ENCODE results near the gene EME1. TPM values are rescaled to one million over a fixed set of nuclear protein-coding genes. Genes with fewer than 3 reads are reported as not detected.

EME1 gene
- total and polyA plus RNA-seq, 10 of the 15 experiments (the other 5 are each of a cell fraction or from before 2014, with no cell fraction given) = 13.8 to 40.5 (median 22.0) TPM

GRCh38 chr17:50354776-50355175 is 18.3 kb upstream of the EME1 start:
- WGBS (ENCODE audit: insufficient coverage, insufficient replicate concordance, low lambda C conversion rate, missing lambda C conversion rate) = 98% methylated on average over 13 of the region's 13 CpGs
- no peak overlapping the region for H3K9ac ChIP-seq (ENCODE audit: control insufficient read depth, insufficient read depth, low read length)
- intact Hi-C loops (cut with micrococcal nuclease; ENCODE audit: unreplicated experiment) (no loop called here), in situ Hi-C loops (cut with MboI) (no loop called here)
- no peaks in the 10 kb centered on the region for H3K79me2 ChIP-seq (ENCODE audit: control insufficient read depth, insufficient read depth, low read length)
- POLR2A ChIA-PET = interaction anchor here (0.6 kb wide), 1 partner anchor 71 kb away, joined by 3 read pairs; the partner anchor contains the start of gene ACSF2
- H4K20me1 ChIP-seq (ENCODE audit: control insufficient read depth, insufficient read depth) = no peaks in the 10 kb centered on the region
- RAD21 ChIA-PET (ENCODE audit: unreplicated experiment) = no interaction called here
- TF ChIP-seq NFXL1 (IDR thresholded peaks at IDR 0.05; ENCODE audit: borderline replicate concordance) (no peak), POLR2A (IDR thresholded peaks at IDR 0.05; ENCODE audit: low read depth, low read length) (peak; percentile 37; the same call in 1 of the 2 replicates)
- no TSS peak for BruUV-seq (replicated peaks)
- no peaks in the 10 kb centered on the region for H3K27me3 ChIP-seq (replicated peaks in 1 of 2; ENCODE audit: control insufficient read depth in 2 of 2, insufficient read depth in 2 of 2, low read length in 1 of 2)
- H3K4me2 ChIP-seq (ENCODE audit: control insufficient read depth, insufficient read depth) = no peak overlapping the region
- no peaks in the 10 kb centered on the region for H3K9me3 ChIP-seq (replicated peaks; ENCODE audit: control insufficient read depth, insufficient read depth, low read length)
- CTCF ChIA-PET = no interaction called here
- H3K36me3 ChIP-seq (ENCODE audit: control insufficient read depth in 2 of 2, insufficient read depth in 2 of 2, low read length in 1 of 2) = peaks cover 6 to 35% of the 10 kb centered on the region in 2 experiments; a peak in 3 of 4 replicates
- no peak overlapping the region for H2AFZ ChIP-seq (ENCODE audit: control insufficient read depth, low read depth, low read length)
- FAIRE-seq = no peak
- no peak overlapping the region for H3K4me3 ChIP-seq
- ATAC-seq = no peak
- H3K4me1 ChIP-seq (ENCODE audit: control insufficient read depth, insufficient read depth, low read length) = no peaks in the 10 kb centered on the region
- SMC1A ChIA-PET (ENCODE audit: uncharacterized antibody, unreplicated experiment) = no interaction called here
- DNase-seq (ENCODE audit: low read depth, low spot score) = no peak
- no peak overlapping the region for H3K27ac ChIP-seq (ENCODE audit: control insufficient read depth, insufficient read depth)

- ChIA-PET SMC1A (ENCODE audit: uncharacterized antibody, unreplicated experiment) (no interaction called here), POLR2A (no interaction called here), CTCF (no interaction called here), RAD21 (ENCODE audit: unreplicated experiment) (no interaction called here)
- no peak for DNase-seq (ENCODE audit: low read depth, low spot score)
- no peak for ATAC-seq
- H3K36me3 ChIP-seq (ENCODE audit: control insufficient read depth in 2 of 2, insufficient read depth in 2 of 2, low read length in 1 of 2) = peaks cover 6 to 37% of the 10 kb centered on the region in 2 experiments; a peak in 3 of 4 replicates
- H3K79me2 ChIP-seq (ENCODE audit: control insufficient read depth, insufficient read depth, low read length) = no peaks in the 10 kb centered on the region
- intact Hi-C loops (cut with micrococcal nuclease; ENCODE audit: unreplicated experiment) = no loop called here
- H2AFZ ChIP-seq (ENCODE audit: control insufficient read depth, low read depth, low read length) = no peak overlapping the region
- H3K9me3 ChIP-seq (replicated peaks; ENCODE audit: control insufficient read depth, insufficient read depth, low read length) = no peaks in the 10 kb centered on the region
- no TSS peak for BruUV-seq (replicated peaks)
- WGBS (ENCODE audit: insufficient coverage, insufficient replicate concordance, low lambda C conversion rate, missing lambda C conversion rate) = 61% methylated on average over 4 of the region's 4 CpGs
- H3K4me1 ChIP-seq (ENCODE audit: control insufficient read depth, insufficient read depth, low read length) = no peaks in the 10 kb centered on the region
- no peaks in the 10 kb centered on the region for H3K27me3 ChIP-seq (replicated peaks in 1 of 2; ENCODE audit: control insufficient read depth in 2 of 2, insufficient read depth in 2 of 2, low read length in 1 of 2)
- no peak overlapping the region for H3K9ac ChIP-seq (ENCODE audit: control insufficient read depth, insufficient read depth, low read length)
- no peak overlapping the region for H3K27ac ChIP-seq (ENCODE audit: control insufficient read depth, insufficient read depth)
- TF ChIP-seq HDGF (IDR thresholded peaks at IDR 0.05) = no peak
- no peak for TF ChIP-seq MEF2B (IDR thresholded peaks at IDR 0.05; ENCODE audit: partially characterized antibody, poor library complexity, severe bottlenecking)
- no peak for TF ChIP-seq RELA (IDR thresholded peaks at IDR 0.05; ENCODE audit: borderline replicate concordance, partially characterized antibody)
- no peak for TF ChIP-seq STAT3 (IDR thresholded peaks at IDR 0.05; ENCODE audit: low read depth, low read length)
- no peak for TF ChIP-seq ZNF622 (IDR thresholded peaks at IDR 0.05)
- TF ChIP-seq NFIC (IDR thresholded peaks at IDR 0.05; ENCODE audit: low read depth, low read length) = no peak
- no peak for TF ChIP-seq SKIL (IDR thresholded peaks at IDR 0.05; ENCODE audit: low read depth, poor library complexity, severe bottlenecking)
- no peak for TF ChIP-seq RBBP5 (conservative IDR thresholded peaks at IDR 0.05)
- TF ChIP-seq KDM1A (IDR thresholded peaks at IDR 0.05; ENCODE audit: borderline replicate concordance) = no peak
- no peak for TF ChIP-seq SMAD5 (IDR thresholded peaks at IDR 0.05; ENCODE audit: low read depth)
- H3K4me3 ChIP-seq = no peak overlapping the region
- no peaks in the 10 kb centered on the region for H4K20me1 ChIP-seq (ENCODE audit: control insufficient read depth, insufficient read depth)
- in situ Hi-C loops (cut with MboI) = no loop called here
- H3K4me2 ChIP-seq (ENCODE audit: control insufficient read depth, insufficient read depth) = no peak overlapping the region
- FAIRE-seq = no peak
These were observed 17.7 kb upstream of the EME1 start for GRCh38 chr17:50355336-50355700.

Measured in GM12878 (cell line).